HUDEP-2 (cell line): ENCODE results near the gene TNC.

Source experiments
- DNase-seq, 76 experiments: peaks; one replicate each; lab custom pipeline; 2025; ENCODE audit not compliant: unreplicated experiment in 76 of 76; lab: John Stamatoyannopoulos, UW

Gene TNC

DNA sequence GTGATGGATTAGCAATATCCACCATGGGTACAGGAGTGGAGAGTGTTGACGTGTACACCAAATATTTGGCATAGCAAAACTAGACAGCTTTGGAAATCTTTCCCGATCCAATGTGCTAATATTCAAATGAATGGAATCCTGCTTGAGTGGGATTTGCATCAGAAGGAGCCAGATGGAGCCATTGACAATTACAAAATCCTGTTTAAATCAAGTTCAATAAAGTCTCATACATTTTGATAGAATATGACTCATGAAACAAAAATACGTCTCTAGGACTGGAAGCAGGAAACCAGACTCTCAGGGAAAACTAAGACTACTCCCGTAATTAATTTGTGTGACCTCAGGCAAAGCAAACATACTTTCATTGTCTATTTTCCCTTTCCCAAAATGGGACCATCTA lies 13.0 kb downstream of the TNC start:
- no peak for DNase-seq

- no peak for DNase-seq
Observed at GRCh38 chr9:115103746-115104477, 14.0 kb downstream of the TNC start.

DNA sequence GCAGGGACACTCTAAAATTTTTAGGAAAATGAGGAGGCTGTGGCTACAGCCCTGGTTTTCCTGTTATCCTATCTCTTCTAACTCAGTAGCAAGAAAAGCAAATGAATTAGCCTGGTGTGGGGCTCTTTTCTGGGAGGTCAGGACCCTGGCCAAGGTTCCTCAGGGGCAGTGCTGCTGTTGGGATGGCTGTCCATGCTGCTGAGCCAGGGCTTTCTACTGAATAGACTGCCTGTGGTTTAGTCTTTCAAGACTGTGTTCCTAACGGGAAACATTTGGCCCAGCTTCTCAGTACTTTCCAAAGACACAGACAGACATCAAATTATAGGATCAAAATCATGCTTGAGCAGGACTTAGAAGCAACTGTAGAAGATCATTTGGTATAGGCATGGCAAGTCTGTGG lies 18.1 kb downstream of the TNC start:
- DNase-seq, result no peak

- no peak for DNase-seq
Observed at GRCh38 chr9:115098226-115098965, 19.6 kb downstream of the TNC start.

- DNase-seq, result no peak
Observed at GRCh38 chr9:115093520-115093919, 24.4 kb downstream of the TNC start.

DNA sequence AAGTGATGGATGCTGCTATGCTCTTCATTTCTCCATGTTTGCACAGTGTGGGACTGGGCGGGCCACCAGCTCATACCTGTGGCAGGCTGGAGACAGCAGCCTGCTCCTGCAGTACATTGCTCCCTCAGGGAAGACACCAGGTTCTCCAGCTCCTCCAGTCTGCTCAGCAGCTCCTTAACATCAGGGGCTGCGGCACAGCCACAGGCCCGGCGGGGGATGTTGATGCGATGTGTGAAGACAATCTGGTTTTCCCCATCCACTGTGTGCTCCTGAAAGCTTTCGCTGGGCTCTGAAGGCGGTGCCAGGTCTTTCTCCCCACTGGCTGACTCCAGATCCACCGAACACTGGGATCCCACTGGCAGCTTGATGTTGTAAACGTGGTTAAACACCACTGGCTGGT lies 27.5 kb downstream of the TNC start:
- no peak for DNase-seq

GRCh38 chr9:115088860-115089259 lies 29.1 kb downstream of the TNC start:
- DNase-seq, result no peak

DNA sequence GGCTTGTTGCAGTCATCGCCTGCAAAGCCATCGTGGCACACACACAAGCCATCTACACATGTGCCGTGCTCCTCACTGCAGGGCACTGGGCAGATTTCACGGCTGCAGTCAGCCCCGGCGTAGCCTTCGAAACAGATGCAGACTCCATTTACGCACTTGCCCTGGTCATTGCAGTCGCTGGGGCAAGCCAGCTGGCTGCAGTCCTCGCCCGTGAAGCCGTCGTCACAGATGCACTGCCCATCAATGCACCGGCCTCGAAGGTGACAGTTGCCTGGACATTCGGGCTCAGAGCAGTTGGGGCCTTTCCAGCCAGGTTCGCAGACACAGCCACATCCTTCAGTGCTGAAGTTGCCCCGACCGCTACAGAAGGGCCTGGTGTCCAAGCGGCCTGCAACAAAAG lies 31.1 kb downstream of the TNC start:
- no peak for DNase-seq

DNA sequence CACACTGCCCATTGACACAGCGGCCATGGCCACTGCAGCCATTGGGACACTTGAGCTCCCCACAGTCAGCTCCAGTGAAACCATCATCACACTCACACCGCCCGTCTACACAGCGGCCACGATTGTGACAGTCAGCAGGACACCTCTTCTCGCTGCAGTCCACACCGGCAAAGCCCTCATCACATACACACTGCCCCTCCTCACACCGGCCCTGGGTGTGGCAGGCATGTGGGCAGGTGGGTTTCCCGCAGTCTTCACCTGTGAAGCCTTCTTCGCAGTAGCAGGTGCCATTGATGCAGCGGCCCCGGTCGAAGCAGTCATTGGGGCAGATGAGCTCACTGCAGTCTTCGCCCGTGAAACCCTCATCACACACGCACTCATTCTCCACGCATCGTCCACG lies 31.5 kb downstream of the TNC start:
- DNase-seq, result no peak

- no peak for DNase-seq
Observed at GRCh38 chr9:115085773-115086377, 32.1 kb downstream of the TNC start.

GRCh38 chr9:115084709-115085108 lies 33.2 kb downstream of the TNC start:
- DNase-seq, result no peak

DNA sequence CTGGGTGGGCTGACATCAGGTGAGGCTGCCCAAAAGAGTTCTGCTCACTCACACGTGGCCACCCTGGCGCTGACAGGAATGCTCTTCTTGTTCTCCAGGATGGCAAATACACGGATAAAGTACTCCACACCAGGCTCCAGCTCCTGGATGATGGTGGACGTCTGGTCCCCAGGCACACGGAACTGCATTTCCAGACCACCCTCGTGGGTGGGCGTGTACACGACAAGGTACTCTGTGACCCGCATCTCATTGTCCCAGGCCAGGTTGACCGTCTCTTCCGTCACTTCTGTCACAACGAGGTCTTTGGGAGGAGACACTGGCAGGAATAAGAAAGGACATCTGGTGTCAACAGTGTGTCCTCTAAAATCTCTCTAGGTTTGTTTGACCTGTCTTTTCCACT lies 33.8 kb downstream of the TNC start:
- no peak for DNase-seq

DNA sequence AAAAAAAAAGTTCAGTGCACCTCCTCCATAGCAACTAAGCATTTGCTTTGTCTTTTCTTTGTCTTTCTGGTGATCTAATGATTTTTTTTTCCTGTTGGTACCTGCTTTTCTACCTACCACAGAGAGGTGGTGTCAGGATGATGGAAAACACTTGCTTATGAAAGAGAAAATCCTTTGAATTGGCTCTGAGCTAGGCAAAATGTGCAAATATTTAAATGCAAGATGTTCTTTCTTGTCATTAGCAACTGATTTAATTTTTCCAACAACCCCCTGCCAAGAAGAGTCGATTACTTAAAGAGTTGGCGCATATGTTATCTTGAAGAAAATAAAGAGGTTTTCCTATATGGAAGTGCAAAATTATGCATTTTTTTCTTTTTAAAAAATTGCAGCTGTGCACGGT lies 37.7 kb downstream of the TNC start:
- DNase-seq, result no peak

GRCh38 chr9:115079156-115079555 lies 38.8 kb downstream of the TNC start:
- DNase-seq, result no peak

DNA sequence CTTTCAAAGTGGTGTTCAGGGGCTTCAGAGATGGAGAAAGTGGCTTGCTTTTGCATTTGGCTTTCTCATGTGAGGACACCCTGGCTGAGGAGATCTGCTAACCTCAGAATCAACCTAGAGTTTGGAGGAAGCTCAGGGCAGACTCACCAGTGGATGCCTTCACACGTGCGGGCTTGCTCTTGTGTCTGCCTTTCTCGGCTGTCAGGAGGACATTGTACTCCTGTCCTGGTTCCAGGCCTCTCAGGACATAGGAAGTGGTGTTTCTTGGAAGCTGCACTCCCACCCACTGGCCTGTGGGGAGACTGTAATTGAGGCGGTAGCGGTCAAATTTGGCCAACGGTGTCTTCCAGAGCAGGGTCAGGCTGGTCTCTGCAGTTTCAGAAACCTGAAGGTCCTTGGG lies 44.5 kb downstream of the TNC start:
- DNase-seq, result no peak

DNA sequence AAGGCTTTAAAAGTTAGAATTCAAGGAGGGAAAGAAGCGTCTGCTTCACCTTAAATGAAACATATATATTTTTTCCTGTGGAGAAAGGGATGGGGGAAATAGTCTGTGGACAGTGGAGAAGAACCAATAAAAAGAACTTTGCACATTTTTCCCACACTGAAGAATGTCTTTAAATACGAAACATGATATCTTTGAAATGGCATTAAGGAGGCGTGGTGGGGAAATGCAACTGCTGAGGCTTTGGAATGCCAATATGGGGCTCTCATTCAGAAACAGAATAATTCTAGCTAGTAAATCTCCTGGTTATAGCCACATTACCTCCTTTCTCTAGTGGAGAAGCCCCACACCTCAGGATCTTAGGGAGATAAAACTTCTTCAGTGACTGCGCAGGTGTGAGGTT lies 46.8 kb downstream of the TNC start:
- no peak for DNase-seq

DNA sequence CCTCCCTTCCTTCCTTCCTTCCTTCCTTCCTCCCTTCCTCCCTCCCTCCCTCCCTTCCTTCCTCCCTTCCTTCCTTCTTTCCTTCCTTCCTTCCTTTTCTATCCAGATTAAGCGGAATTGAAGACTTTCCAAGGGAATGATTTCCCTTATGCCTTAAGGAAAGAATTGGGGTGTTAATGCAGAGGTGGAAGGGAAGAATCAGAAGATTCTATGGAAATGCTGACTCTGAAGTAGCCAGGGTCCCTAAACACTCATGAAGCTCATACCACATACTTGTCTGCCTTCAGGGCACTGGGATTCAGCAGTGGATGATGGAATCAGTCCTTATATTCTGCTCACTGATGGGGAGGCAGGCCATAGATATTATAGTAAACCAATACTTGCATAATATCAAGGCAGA lies 48.2 kb downstream of the TNC start:
- DNase-seq, result no peak

GRCh38 chr9:115069302-115069701 lies 48.7 kb downstream of the TNC start:
- no peak for DNase-seq

DNA sequence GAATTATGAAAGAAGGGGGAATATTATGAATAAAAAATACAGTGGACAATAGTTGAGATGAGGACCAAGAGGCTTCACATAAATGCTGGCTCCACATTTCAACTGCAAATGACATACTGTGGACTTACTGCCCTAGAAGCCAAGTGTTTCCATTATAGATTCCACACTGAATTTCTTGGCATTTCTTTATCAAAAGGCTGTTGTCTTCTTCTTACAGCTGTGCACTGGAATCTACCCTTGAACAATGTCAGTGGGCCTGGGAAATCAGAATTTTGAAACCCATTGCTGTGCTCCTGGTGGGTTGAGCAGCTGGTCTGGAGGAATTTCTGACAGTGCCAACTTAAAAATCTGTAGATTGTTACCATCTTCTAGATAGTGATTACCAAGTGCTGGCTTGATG lies 49.9 kb downstream of the TNC start:
- DNase-seq, result no peak

GRCh38 chr9:115063058-115063845 lies 54.7 kb downstream of the TNC start:
- DNase-seq, result no peak

- no peak for DNase-seq
Observed at GRCh38 chr9:115058684-115059315, 59.2 kb downstream of the TNC start.
